SK-N-SH (cell line): ENCODE measurements around the gene CFAP99.

Experiments
- TF ChIP-seq, protein P1 (sequence below): fragments of 150-350 bp; IDR thresholded peaks from 2 replicates; pipeline ENCODE4 v1.6.1; 2016; ENCODE audit warnings: mild to moderate bottlenecking, low read depth, low read length
- TF ChIP-seq, protein P2 (sequence below): IDR thresholded peaks from 2 replicates; pipeline ENCODE4 v1.6.1; 2012; ENCODE audit warnings: mild to moderate bottlenecking, low read depth, low read length, moderate library complexity
- TF ChIP-seq, protein P3 (sequence below): IDR thresholded peaks from 2 replicates; pipeline ENCODE4 v1.4.0; 2012; ENCODE audit warnings: low read depth, borderline replicate concordance

DNA sequence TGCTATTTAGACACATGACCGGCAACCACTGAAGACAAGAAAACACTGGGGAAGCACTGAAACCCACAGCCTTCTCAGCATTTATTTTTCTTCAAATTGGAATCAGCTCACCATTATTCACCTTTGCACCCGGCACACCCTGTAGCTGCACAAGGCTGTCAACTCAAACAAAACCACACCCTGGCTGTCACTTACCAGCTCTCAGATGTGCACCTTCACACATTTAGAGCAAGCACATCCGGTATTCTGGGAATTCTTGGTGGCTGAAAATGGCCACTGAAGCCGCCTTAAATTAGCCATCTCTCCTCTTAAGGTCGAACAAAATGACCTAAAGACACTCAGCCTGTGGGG lies 6.2 kb upstream of the CFAP99 start:
- TF ChIP-seq, protein P1, sequence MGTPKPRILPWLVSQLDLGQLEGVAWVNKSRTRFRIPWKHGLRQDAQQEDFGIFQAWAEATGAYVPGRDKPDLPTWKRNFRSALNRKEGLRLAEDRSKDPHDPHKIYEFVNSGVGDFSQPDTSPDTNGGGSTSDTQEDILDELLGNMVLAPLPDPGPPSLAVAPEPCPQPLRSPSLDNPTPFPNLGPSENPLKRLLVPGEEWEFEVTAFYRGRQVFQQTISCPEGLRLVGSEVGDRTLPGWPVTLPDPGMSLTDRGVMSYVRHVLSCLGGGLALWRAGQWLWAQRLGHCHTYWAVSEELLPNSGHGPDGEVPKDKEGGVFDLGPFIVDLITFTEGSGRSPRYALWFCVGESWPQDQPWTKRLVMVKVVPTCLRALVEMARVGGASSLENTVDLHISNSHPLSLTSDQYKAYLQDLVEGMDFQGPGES: no peak
- TF ChIP-seq, protein P2, sequence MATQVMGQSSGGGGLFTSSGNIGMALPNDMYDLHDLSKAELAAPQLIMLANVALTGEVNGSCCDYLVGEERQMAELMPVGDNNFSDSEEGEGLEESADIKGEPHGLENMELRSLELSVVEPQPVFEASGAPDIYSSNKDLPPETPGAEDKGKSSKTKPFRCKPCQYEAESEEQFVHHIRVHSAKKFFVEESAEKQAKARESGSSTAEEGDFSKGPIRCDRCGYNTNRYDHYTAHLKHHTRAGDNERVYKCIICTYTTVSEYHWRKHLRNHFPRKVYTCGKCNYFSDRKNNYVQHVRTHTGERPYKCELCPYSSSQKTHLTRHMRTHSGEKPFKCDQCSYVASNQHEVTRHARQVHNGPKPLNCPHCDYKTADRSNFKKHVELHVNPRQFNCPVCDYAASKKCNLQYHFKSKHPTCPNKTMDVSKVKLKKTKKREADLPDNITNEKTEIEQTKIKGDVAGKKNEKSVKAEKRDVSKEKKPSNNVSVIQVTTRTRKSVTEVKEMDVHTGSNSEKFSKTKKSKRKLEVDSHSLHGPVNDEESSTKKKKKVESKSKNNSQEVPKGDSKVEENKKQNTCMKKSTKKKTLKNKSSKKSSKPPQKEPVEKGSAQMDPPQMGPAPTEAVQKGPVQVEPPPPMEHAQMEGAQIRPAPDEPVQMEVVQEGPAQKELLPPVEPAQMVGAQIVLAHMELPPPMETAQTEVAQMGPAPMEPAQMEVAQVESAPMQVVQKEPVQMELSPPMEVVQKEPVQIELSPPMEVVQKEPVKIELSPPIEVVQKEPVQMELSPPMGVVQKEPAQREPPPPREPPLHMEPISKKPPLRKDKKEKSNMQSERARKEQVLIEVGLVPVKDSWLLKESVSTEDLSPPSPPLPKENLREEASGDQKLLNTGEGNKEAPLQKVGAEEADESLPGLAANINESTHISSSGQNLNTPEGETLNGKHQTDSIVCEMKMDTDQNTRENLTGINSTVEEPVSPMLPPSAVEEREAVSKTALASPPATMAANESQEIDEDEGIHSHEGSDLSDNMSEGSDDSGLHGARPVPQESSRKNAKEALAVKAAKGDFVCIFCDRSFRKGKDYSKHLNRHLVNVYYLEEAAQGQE: no peak
- TF ChIP-seq, protein P3, sequence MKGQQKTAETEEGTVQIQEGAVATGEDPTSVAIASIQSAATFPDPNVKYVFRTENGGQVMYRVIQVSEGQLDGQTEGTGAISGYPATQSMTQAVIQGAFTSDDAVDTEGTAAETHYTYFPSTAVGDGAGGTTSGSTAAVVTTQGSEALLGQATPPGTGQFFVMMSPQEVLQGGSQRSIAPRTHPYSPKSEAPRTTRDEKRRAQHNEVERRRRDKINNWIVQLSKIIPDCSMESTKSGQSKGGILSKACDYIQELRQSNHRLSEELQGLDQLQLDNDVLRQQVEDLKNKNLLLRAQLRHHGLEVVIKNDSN: no peak
